H1 (cell line): ENCODE measurements around the gene PIAS2.

Experiments
- CEBPB ChIP-seq: IDR thresholded peaks from 2 replicates; pipeline ENCODE4 v1.6.1; 2012; ENCODE audit warnings: low read depth, low read length
- CHD1 ChIP-seq: IDR thresholded peaks from 2 replicates; pipeline ENCODE4 v1.6.1; 2012; ENCODE audit warnings: low read depth, low read length, improper control_type of control experiment
- CHD2 ChIP-seq: IDR thresholded peaks from 2 replicates; pipeline ENCODE4 v1.6.1; 2012; ENCODE audit warnings: low read length, improper control_type of control experiment
- MAX ChIP-seq: IDR thresholded peaks from 2 replicates; pipeline ENCODE4 v1.6.1; 2012; ENCODE audit warnings: inconsistent platforms
- RBBP5 ChIP-seq: IDR thresholded peaks from 2 replicates; pipeline ENCODE4 v1.7.1; 2012; ENCODE audit warnings: low read depth, mild to moderate bottlenecking, inconsistent platforms, low read length, moderate library complexity, borderline replicate concordance
- SUZ12 ChIP-seq: fragments of 200-600 bp; sonication (generic); IDR thresholded peaks from 2 replicates; pipeline ENCODE4 v1.6.1; 2012; ENCODE audit warnings: mild to moderate bottlenecking, inconsistent platforms, low read length, moderate library complexity, mixed read lengths
- TF ChIP-seq, protein P1 (sequence below), 3 experiments: IDR thresholded peaks; 1 replicate in 2 of 3; 2 replicates in 1 of 3; pipeline versions ENCODE4 v1.5.1 to v1.6.1; 2011; ENCODE audit warnings: low read length in 3 of 3, mild to moderate bottlenecking in 3 of 3, inconsistent platforms in 2 of 3, low read depth in 1 of 3, moderate library complexity in 1 of 3; ENCODE audit not compliant: insufficient read depth in 1 of 3; ENCODE audit errors: control extremely low read depth in 1 of 3

- TF ChIP-seq CHD1 (no peak), RBBP5 (no peak), CHD2 (no peak), MAX (no peak), CEBPB (no peak), SUZ12 (no peak)
- TF ChIP-seq, protein P1, sequence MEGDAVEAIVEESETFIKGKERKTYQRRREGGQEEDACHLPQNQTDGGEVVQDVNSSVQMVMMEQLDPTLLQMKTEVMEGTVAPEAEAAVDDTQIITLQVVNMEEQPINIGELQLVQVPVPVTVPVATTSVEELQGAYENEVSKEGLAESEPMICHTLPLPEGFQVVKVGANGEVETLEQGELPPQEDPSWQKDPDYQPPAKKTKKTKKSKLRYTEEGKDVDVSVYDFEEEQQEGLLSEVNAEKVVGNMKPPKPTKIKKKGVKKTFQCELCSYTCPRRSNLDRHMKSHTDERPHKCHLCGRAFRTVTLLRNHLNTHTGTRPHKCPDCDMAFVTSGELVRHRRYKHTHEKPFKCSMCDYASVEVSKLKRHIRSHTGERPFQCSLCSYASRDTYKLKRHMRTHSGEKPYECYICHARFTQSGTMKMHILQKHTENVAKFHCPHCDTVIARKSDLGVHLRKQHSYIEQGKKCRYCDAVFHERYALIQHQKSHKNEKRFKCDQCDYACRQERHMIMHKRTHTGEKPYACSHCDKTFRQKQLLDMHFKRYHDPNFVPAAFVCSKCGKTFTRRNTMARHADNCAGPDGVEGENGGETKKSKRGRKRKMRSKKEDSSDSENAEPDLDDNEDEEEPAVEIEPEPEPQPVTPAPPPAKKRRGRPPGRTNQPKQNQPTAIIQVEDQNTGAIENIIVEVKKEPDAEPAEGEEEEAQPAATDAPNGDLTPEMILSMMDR (IDR thresholded peaks at IDR 0.05; ENCODE audit: control extremely low read depth in 1 of 3, insufficient read depth in 1 of 3, low read depth in 1 of 3, low read length in 3 of 3): no peak
These were observed 96.4 kb downstream of the PIAS2 start for GRCh38 chr18:46820863-46821262.
